GM10847 (cell line): ENCODE data around the gene ITGB1.

Experiments used
- POLR2A ChIP-seq: IDR thresholded peaks from 2 replicates; pipeline ENCODE4 v1.6.1; 2011; ENCODE audit not compliant: insufficient read length; ENCODE audit errors: extremely low read depth

Gene ITGB1

GRCh38 chr10:32958085-32959005, at the start of gene ITGB1:
ITGB1 (minus strand) TSS chr10:32958230; CDS start chr10:32935558, 22,672 bp downstream.
- peak; percentile 63 for TF ChIP-seq POLR2A

DNA sequence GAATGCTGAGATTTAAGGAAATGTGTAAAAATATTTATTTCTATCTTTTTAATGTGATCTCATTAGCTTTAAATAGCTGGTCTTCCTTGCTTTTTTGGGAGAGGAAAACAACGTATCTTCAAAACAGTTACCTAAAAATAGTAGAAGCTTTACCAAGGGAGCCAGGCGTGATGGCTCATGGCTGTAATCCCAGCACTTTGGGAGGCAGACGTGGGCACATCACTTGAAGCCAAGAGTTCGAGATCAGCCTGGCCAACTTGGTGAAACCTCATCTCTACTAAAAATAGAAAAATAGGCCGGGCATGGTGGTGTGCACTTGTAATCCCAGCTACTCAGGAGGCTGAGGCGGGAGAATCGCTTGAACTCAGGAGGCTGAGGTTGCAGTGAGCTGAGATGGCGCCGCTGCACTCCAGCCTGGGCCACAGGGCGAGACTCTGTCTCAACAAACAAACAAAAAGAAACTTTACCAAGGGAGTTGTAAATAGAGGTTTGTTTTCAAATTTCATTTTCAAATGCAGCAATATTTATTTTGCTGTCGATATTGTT, 48.4 kb upstream of the ITGB1 start:
- TF ChIP-seq POLR2A, result no peak

DNA sequence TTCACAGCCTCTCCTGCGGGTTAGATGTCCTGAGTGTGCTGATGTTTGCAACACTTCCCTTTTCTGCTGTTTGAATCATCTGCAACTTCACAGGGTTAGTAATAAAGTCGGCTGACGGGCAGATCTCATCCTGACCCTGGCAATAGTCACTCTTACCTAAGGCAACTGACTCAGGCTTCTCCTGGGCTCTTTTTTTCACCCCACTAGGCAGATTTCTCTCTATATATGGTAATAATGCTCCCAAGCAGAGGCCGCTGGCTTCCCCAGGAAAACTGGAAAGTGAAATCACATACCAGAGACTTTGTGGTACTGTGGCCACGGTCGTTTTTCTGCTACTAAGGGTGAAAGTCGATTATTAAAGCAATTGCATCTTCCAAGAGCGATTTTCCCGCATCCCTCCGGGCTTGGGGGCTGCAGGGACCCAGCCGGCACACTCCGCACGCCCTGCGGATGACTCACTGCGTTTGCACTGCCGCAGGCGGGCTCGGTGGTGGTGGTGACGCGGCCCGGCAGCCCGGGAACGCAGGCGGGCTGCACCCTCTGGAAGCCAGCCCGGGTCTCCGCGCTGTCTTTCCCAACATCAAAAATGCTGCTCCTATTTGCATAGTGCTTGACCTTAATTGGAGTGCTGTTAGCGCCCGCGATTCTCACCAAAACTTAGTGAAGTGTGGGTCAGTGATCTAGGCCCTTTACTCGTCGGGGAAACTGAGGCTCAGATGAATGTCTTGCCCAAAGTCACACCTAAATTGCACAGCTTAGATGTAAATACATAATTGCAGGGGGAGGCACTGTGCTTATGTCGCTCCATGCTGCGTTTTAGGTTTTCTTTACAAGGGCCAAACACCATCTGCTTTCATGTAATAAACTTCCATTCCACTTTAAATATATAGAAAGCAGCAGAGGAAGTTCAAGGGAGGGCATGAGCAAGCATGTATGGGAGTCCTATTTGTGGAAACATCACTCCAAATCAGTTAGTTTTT, 47.6 kb upstream of the ITGB1 start:
- no peak for TF ChIP-seq POLR2A

GRCh38 chr10:33001908-33002492, 44.0 kb upstream of the ITGB1 start:
- TF ChIP-seq POLR2A, result no peak

DNA sequence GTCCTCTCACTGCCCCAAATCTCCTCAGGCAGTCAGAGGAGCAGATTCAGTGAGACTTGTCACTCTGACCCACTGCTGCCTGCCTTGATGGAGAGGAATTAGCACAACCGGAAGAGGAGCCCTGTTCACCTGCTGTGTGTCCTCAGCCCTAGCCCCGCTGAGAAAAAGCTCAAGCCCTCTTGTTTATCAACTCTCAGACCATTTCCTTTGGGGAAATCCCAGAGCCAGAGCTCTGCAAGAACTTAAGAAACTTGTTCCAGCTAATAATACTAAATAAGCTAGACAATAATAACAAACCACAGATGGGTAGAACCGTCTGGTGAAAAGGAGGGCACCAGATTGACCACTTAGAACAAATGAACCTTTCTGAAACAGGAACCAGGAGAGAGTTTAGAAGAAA, 37.7 kb upstream of the ITGB1 start:
- no peak for TF ChIP-seq POLR2A

DNA sequence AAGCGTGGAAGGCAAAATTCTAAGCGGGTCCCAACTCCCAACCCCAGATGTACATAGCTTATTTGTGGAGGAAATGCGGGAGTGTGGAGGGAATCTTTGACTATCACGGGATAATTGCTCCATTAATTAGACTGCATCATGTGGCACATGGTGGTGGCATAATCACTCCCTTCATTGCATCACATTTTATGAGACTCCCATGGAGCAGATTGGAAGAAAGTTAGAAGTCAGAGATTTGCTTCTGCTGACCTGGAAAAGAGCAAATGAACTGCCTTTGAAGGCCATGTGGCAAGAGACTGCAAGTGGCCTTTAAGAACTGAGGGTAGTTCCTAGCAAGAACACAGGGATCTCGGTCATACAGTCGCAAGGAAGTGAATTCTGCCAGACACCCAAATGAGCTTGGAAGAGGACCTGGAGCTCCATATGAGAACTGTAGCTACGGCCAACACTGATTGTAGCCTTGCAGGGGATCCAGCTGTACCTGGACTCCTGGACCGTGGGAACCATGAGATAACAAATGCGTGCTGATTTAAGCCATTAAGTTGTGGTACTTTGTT, 37.1 kb upstream of the ITGB1 start:
- TF ChIP-seq POLR2A, result no peak

GRCh38 chr10:32990811-32991210, 32.8 kb upstream of the ITGB1 start:
- no peak for TF ChIP-seq POLR2A

- no peak for TF ChIP-seq POLR2A
Measured at GRCh38 chr10:32988604-32989003, 30.6 kb upstream of the ITGB1 start.

DNA sequence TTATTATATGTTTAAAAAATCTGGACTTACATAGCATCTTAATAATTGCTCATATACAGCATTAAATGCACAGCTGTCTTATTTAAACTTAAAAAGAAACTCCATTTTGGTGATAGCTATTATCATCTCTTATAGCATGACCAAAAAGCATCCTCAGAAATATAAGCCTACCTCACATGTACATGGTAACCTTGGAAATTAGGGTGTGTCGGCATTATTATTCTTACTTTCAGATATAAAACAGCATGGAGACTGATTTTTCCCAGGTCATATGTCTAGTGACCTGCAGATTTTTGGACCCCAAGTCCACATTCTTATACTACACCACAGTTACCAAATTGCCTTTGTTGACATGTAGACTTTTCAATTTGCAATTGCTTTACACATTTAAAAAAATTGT, 29.1 kb upstream of the ITGB1 start:
- TF ChIP-seq POLR2A, result no peak

DNA sequence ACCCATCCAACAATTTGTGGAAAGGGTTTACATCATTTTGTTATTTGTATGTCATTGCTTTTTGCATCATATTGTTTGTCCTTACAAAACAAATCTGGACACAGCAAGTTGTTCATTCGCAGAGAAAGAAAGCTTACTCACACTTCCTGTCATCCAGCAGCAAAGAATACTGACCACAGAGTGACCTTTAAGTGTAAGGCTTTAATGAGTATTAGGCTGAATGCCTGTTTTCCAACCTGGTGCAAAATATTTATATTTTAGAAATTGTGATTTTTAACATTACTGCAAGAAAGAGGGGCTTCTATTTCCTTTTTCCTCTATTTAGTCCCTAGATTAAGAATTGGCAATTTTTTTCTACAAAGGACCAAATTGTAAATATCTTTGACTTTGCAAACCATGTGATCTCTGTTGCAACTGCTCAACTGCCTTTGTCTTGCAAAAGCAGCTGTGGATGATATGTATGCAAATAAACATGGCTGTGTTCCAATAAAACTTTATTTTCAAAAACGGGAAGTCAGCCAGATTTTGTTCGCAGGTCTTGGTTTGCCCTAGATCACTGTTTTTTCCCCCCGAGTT, 27.8 kb upstream of the ITGB1 start:
- TF ChIP-seq POLR2A, result no peak

DNA sequence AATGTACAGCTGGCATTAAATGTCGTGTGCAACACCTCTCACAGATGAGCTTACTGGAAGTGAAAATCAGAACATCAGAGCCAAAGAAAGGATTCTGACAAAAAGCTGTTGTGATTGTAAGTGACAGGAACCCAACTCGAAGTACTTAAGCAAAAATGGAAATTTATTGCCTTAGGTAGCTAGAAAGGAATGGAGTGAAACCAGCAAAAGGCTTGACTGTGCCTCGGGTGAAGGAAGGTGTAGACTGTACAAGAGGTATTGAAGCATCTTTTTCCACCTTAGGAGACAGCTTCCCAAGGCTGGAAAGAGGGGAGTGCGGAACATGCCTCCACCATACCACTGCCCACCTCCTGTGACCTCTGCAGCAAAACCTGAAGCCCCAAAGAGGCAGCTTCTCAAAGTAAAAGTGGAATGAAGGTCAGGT, 27.3 kb upstream of the ITGB1 start:
- no peak for TF ChIP-seq POLR2A

DNA sequence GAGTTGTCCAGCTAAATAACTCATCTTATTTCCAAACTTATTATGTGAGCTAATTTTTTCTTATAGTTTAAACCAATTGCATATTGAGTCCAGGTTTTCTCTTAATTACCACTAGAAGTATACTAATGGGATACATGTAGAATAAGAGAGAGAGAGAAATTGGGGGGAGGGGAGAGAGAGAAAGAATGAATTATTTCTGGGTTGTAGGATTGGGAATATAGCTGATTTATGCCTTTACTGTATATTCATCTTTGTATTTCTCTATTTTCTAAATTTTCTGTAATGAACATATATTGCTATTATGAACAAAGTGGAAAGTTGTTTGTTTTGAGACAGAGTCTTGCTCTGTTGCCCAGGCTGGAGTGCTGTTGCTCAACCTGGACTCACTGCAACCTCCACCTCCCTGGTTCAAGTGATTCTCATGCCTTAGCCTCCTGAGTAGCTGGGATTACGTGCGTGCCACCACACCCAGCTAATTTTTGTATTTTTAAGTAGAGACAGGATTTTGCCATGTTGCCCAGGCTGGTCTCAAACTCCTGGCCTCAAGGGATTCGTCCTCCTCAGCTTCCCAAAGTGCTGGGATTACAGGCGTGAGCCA, 26.1 kb upstream of the ITGB1 start:
- no peak for TF ChIP-seq POLR2A

GRCh38 chr10:32982911-32983909, 25.2 kb upstream of the ITGB1 start:
- no peak for TF ChIP-seq POLR2A
